ENCODE data around the gene ZMAT2.

Gene ZMAT2

GRCh38 chr5:140734354-140734753, 34.1 kb downstream of the ZMAT2 start:
- peaks cover 0 to 3% of the 10 kb centered on the region in 2 donors for H3K27me3 ChIP-seq (ENCODE audit: control insufficient read depth in 1 of 2, insufficient read depth in 2 of 2, low read length in 2 of 2)
- no peak overlapping the region for H3K4me3 ChIP-seq (ENCODE audit: low read depth in 1 of 2, low read length in 2 of 2)
- no peak overlapping the region for H3K9ac ChIP-seq (ENCODE audit: low read depth in 1 of 2, low read length in 2 of 2)
- no peaks in the 10 kb centered on the region for H3K4me1 ChIP-seq (ENCODE audit: control insufficient read depth in 1 of 2, insufficient read depth in 2 of 2, low read length in 2 of 2)
- no peaks in the 10 kb centered on the region for H3K36me3 ChIP-seq (ENCODE audit: control insufficient read depth in 1 of 2, insufficient read depth in 2 of 2, low read length in 2 of 2)
- no peaks in the 10 kb centered on the region for H3K9me3 ChIP-seq (ENCODE audit: control insufficient read depth in 1 of 2, low read length in 2 of 2)
- H3K27ac ChIP-seq (ENCODE audit: low read depth, low read length), result no peak overlapping the region

- no peaks in the 10 kb centered on the region for H3K36me3 ChIP-seq (ENCODE audit: control insufficient read depth in 1 of 2, insufficient read depth in 2 of 2, low read length in 2 of 2)
- no peak overlapping the region for H3K27ac ChIP-seq (ENCODE audit: low read depth, low read length)
- no peak overlapping the region for H3K4me3 ChIP-seq (ENCODE audit: low read depth in 1 of 2, low read length in 2 of 2)
- H3K4me1 ChIP-seq (ENCODE audit: control insufficient read depth in 1 of 2, insufficient read depth in 2 of 2, low read length in 2 of 2), result no peaks in the 10 kb centered on the region
- no peak overlapping the region for H3K9ac ChIP-seq (ENCODE audit: low read depth in 1 of 2, low read length in 2 of 2)
- no peaks in the 10 kb centered on the region for H3K9me3 ChIP-seq (ENCODE audit: control insufficient read depth in 1 of 2, low read length in 2 of 2)
- peaks cover 0 to 3% of the 10 kb centered on the region in 2 donors for H3K27me3 ChIP-seq (ENCODE audit: control insufficient read depth in 1 of 2, insufficient read depth in 2 of 2, low read length in 2 of 2)
Measured at GRCh38 chr5:140737486-140737885, 37.2 kb downstream of the ZMAT2 start.

DNA sequence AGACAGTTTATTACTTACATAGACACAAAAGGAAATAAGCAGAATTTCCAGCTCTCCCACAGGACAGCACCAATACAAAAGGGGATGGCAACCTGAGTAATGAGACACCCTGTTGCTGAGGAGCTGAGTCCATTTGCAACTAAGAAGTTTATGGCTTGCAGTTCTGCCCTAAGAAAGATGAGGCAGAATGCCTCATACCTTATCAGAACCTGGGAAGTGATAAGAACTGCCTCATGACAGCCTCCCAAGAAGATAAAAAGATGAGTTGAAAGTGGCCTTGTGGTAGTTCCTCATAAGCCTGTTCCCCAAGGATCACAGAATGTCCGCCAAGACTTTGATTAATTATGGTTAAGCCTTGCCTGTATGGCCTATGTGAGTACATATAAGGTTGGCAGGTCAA, 41.7 kb downstream of the ZMAT2 start:
- H3K9me3 ChIP-seq (ENCODE audit: control insufficient read depth in 1 of 2, low read length in 2 of 2), result peaks cover 0 to 5% of the 10 kb centered on the region in 2 donors
- H3K27me3 ChIP-seq (ENCODE audit: control insufficient read depth in 1 of 2, insufficient read depth in 2 of 2, low read length in 2 of 2), result peaks cover 0 to 3% of the 10 kb centered on the region in 2 donors
- no peaks in the 10 kb centered on the region for H3K36me3 ChIP-seq (ENCODE audit: control insufficient read depth in 1 of 2, insufficient read depth in 2 of 2, low read length in 2 of 2)
- no peaks in the 10 kb centered on the region for H3K4me1 ChIP-seq (ENCODE audit: control insufficient read depth in 1 of 2, insufficient read depth in 2 of 2, low read length in 2 of 2)
- H3K27ac ChIP-seq (ENCODE audit: low read depth, low read length), result no peak overlapping the region
- H3K4me3 ChIP-seq (ENCODE audit: low read depth in 1 of 2, low read length in 2 of 2), result no peak overlapping the region
- no peak overlapping the region for H3K9ac ChIP-seq (ENCODE audit: low read depth in 1 of 2, low read length in 2 of 2)

- no peak overlapping the region for H3K27ac ChIP-seq (ENCODE audit: low read depth, low read length)
- peaks cover 39 to 45% of the 10 kb centered on the region in 2 donors for H3K9me3 ChIP-seq (ENCODE audit: control insufficient read depth in 1 of 2, low read length in 2 of 2)
- H3K4me1 ChIP-seq (ENCODE audit: control insufficient read depth in 1 of 2, insufficient read depth in 2 of 2, low read length in 2 of 2), result no peaks in the 10 kb centered on the region
- no peaks in the 10 kb centered on the region for H3K27me3 ChIP-seq (ENCODE audit: control insufficient read depth in 1 of 2, insufficient read depth in 2 of 2, low read length in 2 of 2)
- H3K9ac ChIP-seq (ENCODE audit: low read depth in 1 of 2, low read length in 2 of 2), result no peak overlapping the region
- no peak overlapping the region for H3K4me3 ChIP-seq (ENCODE audit: low read depth in 1 of 2, low read length in 2 of 2)
- H3K36me3 ChIP-seq (ENCODE audit: control insufficient read depth in 1 of 2, insufficient read depth in 2 of 2, low read length in 2 of 2), result no peaks in the 10 kb centered on the region
Measured at GRCh38 chr5:140753561-140753960, 53.3 kb downstream of the ZMAT2 start.
